MM.1S (cell line): Measurements from ENCODE around the gene SMIM35.

ENCODE experiments used
- EZH2 ChIP-seq: fragments of 300-600 bp; sonication (generic); optimal IDR thresholded peaks from 2 replicates; pipeline ENCODE3; 2017; ENCODE audit warnings: low read depth, mild to moderate bottlenecking, antibody characterized with exemption, low read length, mixed read lengths
- TF ChIP-seq, protein P1 (sequence below): fragments of 300-600 bp; sonication (generic); IDR thresholded peaks from 2 replicates; pipeline ENCODE4 v1.5.1; 2016; ENCODE audit warnings: antibody characterized with exemption, low read length, mixed read lengths

DNA sequence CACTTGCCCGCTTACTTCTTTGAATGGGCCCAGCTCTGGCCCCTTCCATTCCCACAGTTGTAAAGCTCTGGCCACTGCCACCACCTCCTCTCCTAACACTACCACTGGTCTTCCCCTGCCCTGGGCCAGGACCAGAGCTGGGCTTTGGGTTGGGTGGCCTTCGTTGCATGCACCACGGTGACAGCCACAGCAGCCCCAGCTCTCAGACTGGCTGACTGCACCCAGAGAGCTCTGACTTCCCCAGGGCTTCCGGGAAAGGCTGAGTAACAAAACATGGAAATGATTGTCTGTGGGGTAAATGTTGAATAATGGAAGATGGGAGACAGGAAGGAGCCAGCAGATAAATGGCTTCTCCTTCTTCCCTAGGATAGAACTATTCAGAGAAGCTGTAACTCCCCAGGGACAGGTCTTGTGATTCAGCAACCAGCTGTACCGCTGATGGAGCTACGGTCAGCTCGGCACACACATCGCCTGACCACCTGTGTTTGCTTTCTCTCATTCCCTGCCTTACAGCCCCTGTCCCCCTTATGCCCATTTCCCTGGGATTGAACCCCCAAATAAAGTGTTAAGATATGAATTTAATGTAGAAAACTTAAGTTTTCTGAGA lies 38.3 kb upstream of the SMIM35 start:
- TF ChIP-seq, protein P1, sequence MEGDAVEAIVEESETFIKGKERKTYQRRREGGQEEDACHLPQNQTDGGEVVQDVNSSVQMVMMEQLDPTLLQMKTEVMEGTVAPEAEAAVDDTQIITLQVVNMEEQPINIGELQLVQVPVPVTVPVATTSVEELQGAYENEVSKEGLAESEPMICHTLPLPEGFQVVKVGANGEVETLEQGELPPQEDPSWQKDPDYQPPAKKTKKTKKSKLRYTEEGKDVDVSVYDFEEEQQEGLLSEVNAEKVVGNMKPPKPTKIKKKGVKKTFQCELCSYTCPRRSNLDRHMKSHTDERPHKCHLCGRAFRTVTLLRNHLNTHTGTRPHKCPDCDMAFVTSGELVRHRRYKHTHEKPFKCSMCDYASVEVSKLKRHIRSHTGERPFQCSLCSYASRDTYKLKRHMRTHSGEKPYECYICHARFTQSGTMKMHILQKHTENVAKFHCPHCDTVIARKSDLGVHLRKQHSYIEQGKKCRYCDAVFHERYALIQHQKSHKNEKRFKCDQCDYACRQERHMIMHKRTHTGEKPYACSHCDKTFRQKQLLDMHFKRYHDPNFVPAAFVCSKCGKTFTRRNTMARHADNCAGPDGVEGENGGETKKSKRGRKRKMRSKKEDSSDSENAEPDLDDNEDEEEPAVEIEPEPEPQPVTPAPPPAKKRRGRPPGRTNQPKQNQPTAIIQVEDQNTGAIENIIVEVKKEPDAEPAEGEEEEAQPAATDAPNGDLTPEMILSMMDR, result no peak
- TF ChIP-seq EZH2, result no peak
